ENCODE results near the gene B3GAT1.

The B3GAT1 gene

GRCh38 chr11:134332189-134332631, 79.8 kb downstream of the B3GAT1 start:
- DNase-seq, result peak; percentile 5

- peak; percentile 84 for DNase-seq
Measured at GRCh38 chr11:134331354-134332188, 80.5 kb downstream of the B3GAT1 start, which contains the start of gene GLB1L2. GLB1L2 (plus strand) TSS chr11:134331988; CDS start chr11:134332062, 74 bp downstream.

- no peak for DNase-seq
Measured at GRCh38 chr11:134330611-134331353, 81.3 kb downstream of the B3GAT1 start.

Data from activated CD4-positive, alpha-beta T cell treated with anti-CD3 and anti-CD28 coated beads, Interleukin-2, Interleukin-6, amounts not matched to agents 100 ng/mL and 50 ng/mL, durations not matched to agents 16 hours and 8 hours (primary cell).